Activated T-cell treated with anti-CD3 and anti-CD28 coated beads, Interleukin-2, amount 50 U/mL, for 24 hours (primary cell): ENCODE measurements around the gene CSPG5.

ENCODE experiments used
- DNase-seq: peaks from one replicate; pipeline ENCODE4 v3.0.0-alpha.2; 2020
- H3K27ac Mint-ChIP-seq: 2 replicates; pipeline ENCODE4 v1.8.0; 2020; ENCODE audit warnings: mild to moderate bottlenecking, mixed read lengths
- H3K27me3 Mint-ChIP-seq: 2 replicates; pipeline ENCODE4 v1.8.0; 2020; ENCODE audit warnings: mixed read lengths
- H3K36me3 Mint-ChIP-seq: 2 replicates; pipeline ENCODE4 v1.8.0; 2020; ENCODE audit warnings: low read depth, mixed read lengths
- H3K4me1 Mint-ChIP-seq: 2 replicates; pipeline ENCODE4 v1.8.0; 2020; ENCODE audit warnings: low read depth, mixed read lengths
- H3K4me3 Mint-ChIP-seq: 2 replicates; pipeline ENCODE4 v1.8.0; 2020; ENCODE audit warnings: mild to moderate bottlenecking, moderate library complexity, mixed read lengths
- H3K9me3 Mint-ChIP-seq: 2 replicates; pipeline ENCODE4 v1.8.0; 2020; ENCODE audit warnings: mixed read lengths

Gene CSPG5

GRCh38 chr3:47604145-47604544 lies 25.5 kb upstream of the CSPG5 start:
- H3K36me3 Mint-ChIP-seq: peaks cover 83% of the 10 kb centered on the region
- no peak for DNase-seq
- no peak overlapping the region for H3K4me3 Mint-ChIP-seq
- H3K9me3 Mint-ChIP-seq: no peaks in the 10 kb centered on the region
- no peaks in the 10 kb centered on the region for H3K27me3 Mint-ChIP-seq
- H3K27ac Mint-ChIP-seq: no peak overlapping the region
- no peaks in the 10 kb centered on the region for H3K4me1 Mint-ChIP-seq

GRCh38 chr3:47603332-47603731 lies 24.7 kb upstream of the CSPG5 start:
- H3K27me3 Mint-ChIP-seq: no peaks in the 10 kb centered on the region
- H3K27ac Mint-ChIP-seq: no peak overlapping the region
- H3K4me1 Mint-ChIP-seq: no peaks in the 10 kb centered on the region
- H3K9me3 Mint-ChIP-seq: no peaks in the 10 kb centered on the region
- no peak overlapping the region for H3K4me3 Mint-ChIP-seq
- no peak for DNase-seq
- H3K36me3 Mint-ChIP-seq: peaks cover 81% of the 10 kb centered on the region

GRCh38 chr3:47601281-47601680 lies 22.6 kb upstream of the CSPG5 start:
- Mint-ChIP-seq H3K27ac (peak overlapping the region; percentile 52), H3K4me3 (no peak overlapping the region), H3K9me3 (no peaks in the 10 kb centered on the region), H3K27me3 (no peaks in the 10 kb centered on the region), H3K36me3 (peaks cover 75% of the 10 kb centered on the region), H3K4me1 (no peaks in the 10 kb centered on the region)
- no peak for DNase-seq

- no peaks in the 10 kb centered on the region for H3K4me1 Mint-ChIP-seq
- no peak for DNase-seq
- H3K4me3 Mint-ChIP-seq: no peak overlapping the region
- H3K27me3 Mint-ChIP-seq: no peaks in the 10 kb centered on the region
- H3K27ac Mint-ChIP-seq: no peak overlapping the region
- no peaks in the 10 kb centered on the region for H3K9me3 Mint-ChIP-seq
- H3K36me3 Mint-ChIP-seq: peaks cover 77% of the 10 kb centered on the region
Observed at GRCh38 chr3:47594792-47595191, 16.1 kb upstream of the CSPG5 start.

- peaks cover 81% of the 10 kb centered on the region for H3K36me3 Mint-ChIP-seq
- H3K4me1 Mint-ChIP-seq: no peaks in the 10 kb centered on the region
- no peaks in the 10 kb centered on the region for H3K27me3 Mint-ChIP-seq
- H3K27ac Mint-ChIP-seq: peak overlapping the region; percentile 13
- H3K9me3 Mint-ChIP-seq: no peaks in the 10 kb centered on the region
- no peak for DNase-seq
- H3K4me3 Mint-ChIP-seq: no peak overlapping the region
Observed at GRCh38 chr3:47592066-47592795, 13.6 kb upstream of the CSPG5 start.

- no peak overlapping the region for H3K27ac Mint-ChIP-seq
- no peak overlapping the region for H3K4me3 Mint-ChIP-seq
Observed at GRCh38 chr3:47590216-47590615, 11.6 kb upstream of the CSPG5 start.

GRCh38 chr3:47588587-47588986 lies 9.9 kb upstream of the CSPG5 start:
- DNase-seq: no peak
- Mint-ChIP-seq H3K36me3 (peaks cover 83% of the 10 kb centered on the region), H3K27ac (peak overlapping the region; percentile 0), H3K9me3 (no peaks in the 10 kb centered on the region), H3K4me3 (no peak overlapping the region), H3K4me1 (no peaks in the 10 kb centered on the region), H3K27me3 (no peaks in the 10 kb centered on the region)

More at GRCh38 chr3:47590216-47590615, 11.6 kb upstream of the CSPG5 start:
- peaks cover 94% of the 10 kb centered on the region for H3K36me3 Mint-ChIP-seq
- no peaks in the 10 kb centered on the region for H3K4me1 Mint-ChIP-seq
- H3K9me3 Mint-ChIP-seq: no peaks in the 10 kb centered on the region
- DNase-seq: no peak
- H3K27me3 Mint-ChIP-seq: no peaks in the 10 kb centered on the region

- H3K27me3 Mint-ChIP-seq: no peaks in the 10 kb centered on the region
- H3K4me3 Mint-ChIP-seq: no peak overlapping the region
- no peaks in the 10 kb centered on the region for H3K4me1 Mint-ChIP-seq
- DNase-seq: no peak
- peak overlapping the region; percentile 48 for H3K27ac Mint-ChIP-seq
- peaks cover 78% of the 10 kb centered on the region for H3K36me3 Mint-ChIP-seq
- no peaks in the 10 kb centered on the region for H3K9me3 Mint-ChIP-seq
Observed at GRCh38 chr3:47588053-47588452, 9.4 kb upstream of the CSPG5 start.

GRCh38 chr3:47586746-47587145 lies 8.1 kb upstream of the CSPG5 start:
- Mint-ChIP-seq H3K27ac (peak overlapping the region; percentile 15), H3K36me3 (peaks cover 68% of the 10 kb centered on the region)
- no peak for DNase-seq

GRCh38 chr3:47583320-47584075 lies 4.8 kb upstream of the CSPG5 start:
- peak overlapping the region; percentile 23 for H3K27ac Mint-ChIP-seq
- no peaks in the 10 kb centered on the region for H3K4me1 Mint-ChIP-seq
- DNase-seq: no peak
- H3K9me3 Mint-ChIP-seq: no peaks in the 10 kb centered on the region
- peaks cover 20% of the 10 kb centered on the region for H3K27me3 Mint-ChIP-seq
- peaks cover 36% of the 10 kb centered on the region for H3K36me3 Mint-ChIP-seq
- no peak overlapping the region for H3K4me3 Mint-ChIP-seq

More at GRCh38 chr3:47586746-47587145, 8.1 kb upstream of the CSPG5 start:
- Mint-ChIP-seq H3K9me3 (no peaks in the 10 kb centered on the region), H3K4me3 (no peak overlapping the region), H3K27me3 (no peaks in the 10 kb centered on the region), H3K4me1 (no peaks in the 10 kb centered on the region)

GRCh38 chr3:47581835-47582234 lies 3.2 kb upstream of the CSPG5 start:
- Mint-ChIP-seq H3K9me3 (no peaks in the 10 kb centered on the region), H3K4me3 (no peak overlapping the region), H3K27me3 (peaks cover 31% of the 10 kb centered on the region), H3K36me3 (peaks cover 20% of the 10 kb centered on the region), H3K27ac (no peak overlapping the region), H3K4me1 (no peaks in the 10 kb centered on the region)
- no peak for DNase-seq

GRCh38 chr3:47581422-47581821 lies 2.8 kb upstream of the CSPG5 start:
- Mint-ChIP-seq H3K27ac (no peak overlapping the region), H3K36me3 (peaks cover 15% of the 10 kb centered on the region), H3K4me1 (no peaks in the 10 kb centered on the region), H3K4me3 (no peak overlapping the region), H3K9me3 (no peaks in the 10 kb centered on the region), H3K27me3 (peaks cover 34% of the 10 kb centered on the region)
- DNase-seq: no peak

- H3K27me3 Mint-ChIP-seq: peaks cover 39% of the 10 kb centered on the region
- no peaks in the 10 kb centered on the region for H3K9me3 Mint-ChIP-seq
- no peaks in the 10 kb centered on the region for H3K4me1 Mint-ChIP-seq
- peaks cover 6% of the 10 kb centered on the region for H3K36me3 Mint-ChIP-seq
- DNase-seq: no peak
- H3K27ac Mint-ChIP-seq: no peak overlapping the region
- no peak overlapping the region for H3K4me3 Mint-ChIP-seq
Observed at GRCh38 chr3:47580481-47580880, 1.8 kb upstream of the CSPG5 start.

- peak overlapping the region; percentile 44 for H3K4me3 Mint-ChIP-seq
- DNase-seq: no peak
- peaks cover under 1% of the 10 kb centered on the region for H3K36me3 Mint-ChIP-seq
- no peak overlapping the region for H3K27ac Mint-ChIP-seq
- no peaks in the 10 kb centered on the region for H3K4me1 Mint-ChIP-seq
- H3K9me3 Mint-ChIP-seq: no peaks in the 10 kb centered on the region
- H3K27me3 Mint-ChIP-seq: peaks cover 44% of the 10 kb centered on the region
Observed at GRCh38 chr3:47579875-47580274, 1.2 kb upstream of the CSPG5 start.

- Mint-ChIP-seq H3K27ac (no peak overlapping the region), H3K4me3 (peak overlapping the region; percentile 63), H3K27me3 (peaks cover 53% of the 10 kb centered on the region), H3K36me3 (no peaks in the 10 kb centered on the region), H3K4me1 (no peaks in the 10 kb centered on the region), H3K9me3 (no peaks in the 10 kb centered on the region)
- peak; percentile 72 for DNase-seq
Observed at GRCh38 chr3:47578119-47578632, 489 bp downstream of the CSPG5 start.
